Osteoblast (primary cell): Measurements from ENCODE around the gene TFB2M. TPM values are rescaled to one million over a fixed set of nuclear protein-coding genes. Genes with fewer than 3 reads are reported as not detected.

Source experiments
- DNase-seq: peaks from one replicate; pipeline ENCODE4 v3.0.0; 2011; ENCODE audit warnings: low spot score, mixed read lengths; ENCODE audit not compliant: insufficient read length; ENCODE audit errors: missing footprints
- H2AFZ ChIP-seq: 2 replicates; pipeline ENCODE4 v1.6.0; 2011; ENCODE audit warnings: mild to moderate bottlenecking, low read length
- H3K27ac ChIP-seq: 2 replicates; pipeline ENCODE4 v1.5.1; 2011; ENCODE audit warnings: mild to moderate bottlenecking, low read depth, low read length, moderate library complexity
- H3K27me3 ChIP-seq: 2 replicates; pipeline ENCODE4 v1.6.0; 2012; ENCODE audit warnings: mild to moderate bottlenecking, control low read depth, inconsistent platforms, low read length, moderate library complexity; ENCODE audit not compliant: insufficient read depth
- H3K36me3 ChIP-seq: 2 replicates; pipeline ENCODE4 v1.5.1; 2011; ENCODE audit warnings: mild to moderate bottlenecking, low read length, control low read depth, moderate library complexity; ENCODE audit not compliant: insufficient read depth
- H3K4me1 ChIP-seq: 2 replicates; pipeline ENCODE4 v1.5.1; 2011; ENCODE audit warnings: mild to moderate bottlenecking, low read length, control low read depth, moderate library complexity; ENCODE audit not compliant: insufficient read depth
- H3K4me2 ChIP-seq: 2 replicates; pipeline ENCODE4 v1.6.0; 2011; ENCODE audit warnings: mild to moderate bottlenecking, low read length; ENCODE audit not compliant: insufficient read depth
- H3K4me3 ChIP-seq: fragments of 200-600 bp; sonication (generic); 3 replicates; pipeline ENCODE4 v1.5.1; 2012; ENCODE audit warnings: mild to moderate bottlenecking, low read length, inconsistent platforms; ENCODE audit not compliant: insufficient read depth
- H3K79me2 ChIP-seq: 2 replicates; pipeline ENCODE4 v1.6.0; 2012; ENCODE audit warnings: mild to moderate bottlenecking, low read length, control low read depth, inconsistent platforms; ENCODE audit not compliant: insufficient read depth
- H3K9me3 ChIP-seq: 2 replicates; pipeline ENCODE4 v1.5.1; 2011; ENCODE audit warnings: low read depth, low read length, control low read depth
- H4K20me1 ChIP-seq: 2 replicates; pipeline ENCODE4 v1.6.0; 2012; ENCODE audit warnings: mild to moderate bottlenecking, low read length, control low read depth; ENCODE audit not compliant: insufficient read depth
- CTCF ChIP-seq: IDR thresholded peaks from 2 replicates; pipeline ENCODE4 v1.5.1; 2011; ENCODE audit warnings: mild to moderate bottlenecking, low read depth, low read length, moderate library complexity; ENCODE audit errors: extremely low read depth
- small RNA-seq: library from RNA; depleted of rRNA; stranded (forward); fragments of <200 nt; gene quantifications from one replicate; pipeline ENCODE3, GENCODE V24; 2012
- total RNA-seq: library from RNA; depleted of rRNA; stranded (reverse); fragments of >200 nt; gene quantifications from 2 replicates; pipeline ENCODE4 v1.2.3, GENCODE V29; 2012

Gene TFB2M
- total RNA-seq, 1 donor = 19.5 TPM

GRCh38 chr1:246497331-246497915, 68.6 kb downstream of the TFB2M start:
- H3K4me2 ChIP-seq = no peak overlapping the region
- no peak for DNase-seq
- H3K36me3 ChIP-seq = no peaks in the 10 kb centered on the region
- no peak overlapping the region for H2AFZ ChIP-seq
- no peak overlapping the region for H3K4me3 ChIP-seq
- H4K20me1 ChIP-seq = no peaks in the 10 kb centered on the region
- TF ChIP-seq CTCF = peak; percentile 74
- no peak overlapping the region for H3K27ac ChIP-seq
- H3K27me3 ChIP-seq = no peaks in the 10 kb centered on the region
- H3K9me3 ChIP-seq = no peaks in the 10 kb centered on the region
- peaks cover 28% of the 10 kb centered on the region for H3K79me2 ChIP-seq
- peaks cover 4% of the 10 kb centered on the region for H3K4me1 ChIP-seq

- peaks cover 4% of the 10 kb centered on the region for H3K4me1 ChIP-seq
- H3K27ac ChIP-seq = no peak overlapping the region
- no peaks in the 10 kb centered on the region for H3K36me3 ChIP-seq
- H3K4me3 ChIP-seq = no peak overlapping the region
- peak overlapping the region; percentile 29 for H3K4me2 ChIP-seq
- H2AFZ ChIP-seq = peak overlapping the region; percentile 23
- DNase-seq = peak; percentile 67
- H3K27me3 ChIP-seq = no peaks in the 10 kb centered on the region
- TF ChIP-seq CTCF = peak; percentile 96
- no peaks in the 10 kb centered on the region for H4K20me1 ChIP-seq
- H3K9me3 ChIP-seq = no peaks in the 10 kb centered on the region
- peaks cover 18% of the 10 kb centered on the region for H3K79me2 ChIP-seq
Observed at GRCh38 chr1:246492611-246493245, 73.3 kb downstream of the TFB2M start.

- Histone ChIP-seq H4K20me1 (no peaks in the 10 kb centered on the region), H3K27me3 (no peaks in the 10 kb centered on the region), H3K4me3 (no peak overlapping the region), H3K9me3 (no peaks in the 10 kb centered on the region), H3K4me2 (no peak overlapping the region), H3K4me1 (peaks cover 4% of the 10 kb centered on the region), H3K27ac (no peak overlapping the region), H2AFZ (no peak overlapping the region), H3K36me3 (no peaks in the 10 kb centered on the region), H3K79me2 (peaks cover 18% of the 10 kb centered on the region)
- DNase-seq = no peak
- no peak for TF ChIP-seq CTCF
Observed at GRCh38 chr1:246491551-246492053, 74.5 kb downstream of the TFB2M start.

Small RNA genes within 50 kb of the gene (small RNA-seq; reads per million reads assigned to genes)
- not detected for gene AL356583.2

Other genes with a start within 250 kb of the TFB2M start
- 162 and 171 TPM in 2 replicates for gene SMYD3, start 59.0 kb downstream of the TFB2M start, total RNA-seq
- gene CNST, start 195 bp upstream of the TFB2M start, total RNA-seq = 21.2 and 25.7 TPM in 2 replicates
- 49.9 and 56.3 TPM in 2 replicates for gene SCCPDH, start 158.1 kb upstream of the TFB2M start, total RNA-seq